ENCODE measurements around the gene ALDH16A1. TPM values are rescaled to one million over a fixed set of nuclear protein-coding genes. Genes with fewer than 3 reads are reported as not detected.

The ALDH16A1 gene
- total and polyA plus RNA-seq, 2 of the 8 experiments (the other 6 are each of a cell fraction or from before 2014, with no cell fraction given), result 30.5 to 34.3 TPM

DNA sequence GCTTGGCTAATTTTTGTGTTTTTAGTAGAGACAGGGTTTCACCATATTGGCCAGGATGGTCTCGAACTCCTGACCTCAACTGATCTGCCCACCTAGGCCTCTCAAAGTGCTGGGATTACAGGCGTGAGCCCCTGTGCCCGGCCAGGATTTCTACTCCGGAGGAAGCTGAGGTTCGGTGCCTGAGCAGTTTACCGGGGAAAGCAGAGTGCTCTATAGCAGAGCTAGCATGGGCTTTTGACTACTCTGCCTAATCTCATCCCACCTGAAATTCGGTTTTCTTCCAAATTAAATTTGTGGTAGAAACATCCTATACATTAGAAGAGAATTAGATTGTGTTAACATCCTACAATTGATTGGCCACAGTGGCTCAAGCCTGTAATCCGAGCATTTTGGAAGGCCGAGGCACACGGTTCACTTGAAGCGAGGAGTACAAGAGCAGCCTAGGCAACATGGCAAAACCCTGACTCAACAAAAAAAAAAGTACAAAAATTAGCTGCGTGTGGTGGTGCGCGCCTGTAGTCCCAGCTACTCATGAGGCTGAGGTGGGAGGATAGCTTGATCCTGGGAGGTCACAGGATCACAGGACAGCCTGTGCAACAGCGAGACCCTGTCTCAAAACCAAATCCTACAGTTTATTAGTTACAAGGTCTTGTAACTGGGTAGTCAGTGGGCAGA, 36.0 kb downstream of the ALDH16A1 start:
- H2BK12ac ChIP-seq (ENCODE audit: low read depth, low read length), result no peak overlapping the region
- H3K79me2 ChIP-seq (ENCODE audit: control insufficient read depth in 1 of 2, insufficient read depth in 2 of 2, low read length in 2 of 2), result peaks cover 20 to 31% of the 10 kb centered on the region in 2 experiments
- H4K91ac ChIP-seq (replicated peaks; ENCODE audit: insufficient read length, low read length), result no peak overlapping the region
- peak overlapping the region; percentile 92 to 100 (median 100) for H3K9ac ChIP-seq (replicated peaks in 1 of 4; ENCODE audit: extremely low read depth in 1 of 4, low read depth in 3 of 4, low read length in 3 of 4)
- H2AK5ac ChIP-seq (ENCODE audit: low read depth, low read length), result no peak overlapping the region
- H3K23ac ChIP-seq (ENCODE audit: insufficient read length), result no peak overlapping the region
- H3K4ac ChIP-seq (replicated peaks; ENCODE audit: insufficient read length, low read depth, low read length), result peak overlapping the region; percentile 22
- peaks cover 12% of the 10 kb centered on the region for H3K23me2 ChIP-seq (ENCODE audit: low read depth, low read length)
- H2AFZ ChIP-seq (ENCODE audit: low read length), result no peak overlapping the region
- no peak overlapping the region for H2BK120ac ChIP-seq (replicated peaks; ENCODE audit: low read depth, low read length)
- 22% methylated on average over 15 of the region's 15 CpGs; no CpG with 5 or more reads in 1 of the 2 experiments for WGBS, 2 experiments (ENCODE audit: extremely low coverage in 1 of 2, insufficient coverage in 1 of 2, insufficient read length in 1 of 2, insufficient replicate concordance in 2 of 2, low coverage in 1 of 2, low lambda C conversion rate in 2 of 2, missing lambda C conversion rate in 1 of 2)
- H3K79me1 ChIP-seq (ENCODE audit: low read depth, low read length), result peaks cover 2% of the 10 kb centered on the region; the same call in 1 of the 2 replicates
- H3K4me1 ChIP-seq (replicated peaks in 1 of 4; ENCODE audit: control insufficient read depth in 3 of 4, insufficient read depth in 4 of 4, low read length in 3 of 4), result peaks cover 0 to 8% (median 2%) of the 10 kb centered on the region in 4 experiments; a peak in 3 of 7 replicates
- DNase-seq (ENCODE audit: low read depth in 1 of 2, low spot score in 2 of 2), result no peak
- H3K4me2 ChIP-seq (ENCODE audit: insufficient read depth in 1 of 2, low read depth in 2 of 2, low read length in 2 of 2), result peak overlapping the region; percentile 85 to 98
- no peak overlapping the region for H3K14ac ChIP-seq (ENCODE audit: insufficient read length)
- H2BK5ac ChIP-seq (ENCODE audit: low read depth, low read length), result peak overlapping the region; percentile 99
- ChIA-PET POLR2A (ENCODE audit: partially characterized antibody) (interaction anchor here (0.5 to 10.8 kb wide), 37 partner anchors 8 to 561 kb away, joined by 3 to 138 read pairs (median 6); partner anchors contain the start of genes ALDH16A1, FCGRT, NOSIP and PIH1D1), CTCF (ENCODE audit: partially characterized antibody) (interaction anchor here (0.6 to 3.0 kb wide), 5 partner anchors 11 to 1000 kb away, joined by 3 to 9 read pairs (median 3); partner anchors contain the start of genes RPL18 and SPHK2)
- H2BK15ac ChIP-seq (ENCODE audit: low read length), result no peak overlapping the region
- H3K27me3 ChIP-seq (replicated peaks in 1 of 4; ENCODE audit: control insufficient read depth in 3 of 4, extremely low read depth in 1 of 4, insufficient read depth in 3 of 4, low read length in 3 of 4), result no peaks in the 10 kb centered on the region
- peak overlapping the region; percentile 8 for H4K5ac ChIP-seq (ENCODE audit: insufficient read length, low read depth, low read length)
- H3K4me3 ChIP-seq (ENCODE audit: extremely low read depth in 1 of 4, insufficient read depth in 2 of 4, low read depth in 3 of 4, low read length in 4 of 4), result peak overlapping the region; percentile 96 to 100 (median 100)
- FAIRE-seq, result no peak
- H2BK20ac ChIP-seq (ENCODE audit: low read length), result no peak overlapping the region
- no peaks in the 10 kb centered on the region for H3K9me3 ChIP-seq (ENCODE audit: insufficient read depth in 2 of 2, low read depth in 1 of 2, low read length in 1 of 2)
- H3K56ac ChIP-seq (replicated peaks; ENCODE audit: insufficient read length, low read depth, low read length), result peak overlapping the region; percentile 70
- peak overlapping the region; percentile 98 for H3K27ac ChIP-seq (ENCODE audit: low read depth, low read length)
- peak overlapping the region; percentile 60 for H3K18ac ChIP-seq (ENCODE audit: extremely low read depth, low read length)
- H4K8ac ChIP-seq (ENCODE audit: extremely low read depth, insufficient read depth, low read length), result no peak overlapping the region
- peaks cover 26 to 49% (median 36%) of the 10 kb centered on the region in 4 experiments for H3K36me3 ChIP-seq (ENCODE audit: control insufficient read depth in 2 of 4, insufficient read depth in 4 of 4, low read length in 3 of 4)
- peaks cover 15 to 20% of the 10 kb centered on the region in 2 experiments for H4K20me1 ChIP-seq (replicated peaks in 1 of 2; ENCODE audit: control insufficient read depth in 1 of 2, insufficient read depth in 2 of 2, low read length in 2 of 2)
- TF ChIP-seq RXRA (IDR thresholded peaks at IDR 0.05; ENCODE audit: insufficient read depth, low read depth, low read length), result no peak
- no peak for TF ChIP-seq SAP30 (IDR thresholded peaks at IDR 0.05; ENCODE audit: insufficient read depth, insufficient replicate concordance, low read length)
- TF ChIP-seq, protein P1, sequence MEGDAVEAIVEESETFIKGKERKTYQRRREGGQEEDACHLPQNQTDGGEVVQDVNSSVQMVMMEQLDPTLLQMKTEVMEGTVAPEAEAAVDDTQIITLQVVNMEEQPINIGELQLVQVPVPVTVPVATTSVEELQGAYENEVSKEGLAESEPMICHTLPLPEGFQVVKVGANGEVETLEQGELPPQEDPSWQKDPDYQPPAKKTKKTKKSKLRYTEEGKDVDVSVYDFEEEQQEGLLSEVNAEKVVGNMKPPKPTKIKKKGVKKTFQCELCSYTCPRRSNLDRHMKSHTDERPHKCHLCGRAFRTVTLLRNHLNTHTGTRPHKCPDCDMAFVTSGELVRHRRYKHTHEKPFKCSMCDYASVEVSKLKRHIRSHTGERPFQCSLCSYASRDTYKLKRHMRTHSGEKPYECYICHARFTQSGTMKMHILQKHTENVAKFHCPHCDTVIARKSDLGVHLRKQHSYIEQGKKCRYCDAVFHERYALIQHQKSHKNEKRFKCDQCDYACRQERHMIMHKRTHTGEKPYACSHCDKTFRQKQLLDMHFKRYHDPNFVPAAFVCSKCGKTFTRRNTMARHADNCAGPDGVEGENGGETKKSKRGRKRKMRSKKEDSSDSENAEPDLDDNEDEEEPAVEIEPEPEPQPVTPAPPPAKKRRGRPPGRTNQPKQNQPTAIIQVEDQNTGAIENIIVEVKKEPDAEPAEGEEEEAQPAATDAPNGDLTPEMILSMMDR (IDR thresholded peaks at IDR 0.05; ENCODE audit: control extremely low read depth in 1 of 3, insufficient read depth in 1 of 3, low read depth in 1 of 3, low read length in 3 of 3), result no peak
- TF ChIP-seq SUZ12 (IDR thresholded peaks at IDR 0.05; ENCODE audit: low read length), result no peak
- no peak for TF ChIP-seq EP300 (IDR thresholded peaks at IDR 0.05; ENCODE audit: borderline replicate concordance in 1 of 2, low read depth in 2 of 2, low read length in 2 of 2)
- peak; percentile 4; the same call in 1 of the 2 replicates for TF ChIP-seq MAFK (IDR thresholded peaks at IDR 0.05; ENCODE audit: low read depth, low read length)
- no peak for TF ChIP-seq HDAC6 (IDR thresholded peaks at IDR 0.05; ENCODE audit: low read depth, low read length)
- TF ChIP-seq CBX5 (IDR thresholded peaks at IDR 0.05; ENCODE audit: low read depth, low read length), result no peak
- TF ChIP-seq CHD1 (IDR thresholded peaks at IDR 0.05; ENCODE audit: low read depth, low read length), result no peak

All from H1 (cell line).